Type B pancreatic cell (in vitro differentiated cells): Measurements from ENCODE around the gene DUSP28. TPM values are rescaled to one million over a fixed set of nuclear protein-coding genes. Genes with fewer than 3 reads are reported as not detected.

Experiments used
- DNase-seq: peaks from one replicate; pipeline ENCODE4 v3.0.0; 2021; ENCODE audit warnings: mixed read lengths; ENCODE audit not compliant: unreplicated experiment; ENCODE audit errors: extremely low spot score
- H3K27ac Mint-ChIP-seq: 2 replicates; pipeline ENCODE4 v1.8.0; 2021; ENCODE audit warnings: mild to moderate bottlenecking, mixed read lengths
- H3K27me3 Mint-ChIP-seq: 2 replicates; pipeline ENCODE4 v1.8.0; 2021; ENCODE audit warnings: mixed read lengths
- H3K36me3 Mint-ChIP-seq: 2 replicates; pipeline ENCODE4 v1.8.0; 2021; ENCODE audit warnings: mixed read lengths
- H3K4me1 Mint-ChIP-seq: one replicate; pipeline ENCODE4 v1.8.0; 2021; ENCODE audit warnings: mixed read lengths; ENCODE audit not compliant: unreplicated experiment
- H3K4me3 Mint-ChIP-seq: 2 replicates; pipeline ENCODE4 v1.8.0; 2021; ENCODE audit warnings: mild to moderate bottlenecking, mixed read lengths
- H3K9me3 Mint-ChIP-seq: 2 replicates; pipeline ENCODE4 v1.8.0; 2021; ENCODE audit warnings: mixed read lengths
- total RNA-seq: library from RNA; stranded (reverse); gene quantifications from 2 replicates; pipeline ENCODE4 v1.2.1, GENCODE V29; 2021; ENCODE audit warnings: low replicate concordance
- TF ChIP-seq, protein P1 (sequence below): fragments of 200-600 bp; sonication (generic); conservative IDR thresholded peaks from 2 replicates; pipeline ENCODE4 v1.5.0; 2021; ENCODE audit warnings: antibody characterized with exemption, mild to moderate bottlenecking

Gene DUSP28
- total RNA-seq, 1 donor from 2014 or later, result 4.3 TPM

GRCh38 chr2:240586919-240587800 lies 27.0 kb downstream of the DUSP28 start:
- no peaks in the 10 kb centered on the region for H3K27me3 Mint-ChIP-seq
- peak overlapping the region; percentile 95 for H3K4me3 Mint-ChIP-seq
- peaks cover 27% of the 10 kb centered on the region for H3K4me1 Mint-ChIP-seq
- TF ChIP-seq, protein P1, sequence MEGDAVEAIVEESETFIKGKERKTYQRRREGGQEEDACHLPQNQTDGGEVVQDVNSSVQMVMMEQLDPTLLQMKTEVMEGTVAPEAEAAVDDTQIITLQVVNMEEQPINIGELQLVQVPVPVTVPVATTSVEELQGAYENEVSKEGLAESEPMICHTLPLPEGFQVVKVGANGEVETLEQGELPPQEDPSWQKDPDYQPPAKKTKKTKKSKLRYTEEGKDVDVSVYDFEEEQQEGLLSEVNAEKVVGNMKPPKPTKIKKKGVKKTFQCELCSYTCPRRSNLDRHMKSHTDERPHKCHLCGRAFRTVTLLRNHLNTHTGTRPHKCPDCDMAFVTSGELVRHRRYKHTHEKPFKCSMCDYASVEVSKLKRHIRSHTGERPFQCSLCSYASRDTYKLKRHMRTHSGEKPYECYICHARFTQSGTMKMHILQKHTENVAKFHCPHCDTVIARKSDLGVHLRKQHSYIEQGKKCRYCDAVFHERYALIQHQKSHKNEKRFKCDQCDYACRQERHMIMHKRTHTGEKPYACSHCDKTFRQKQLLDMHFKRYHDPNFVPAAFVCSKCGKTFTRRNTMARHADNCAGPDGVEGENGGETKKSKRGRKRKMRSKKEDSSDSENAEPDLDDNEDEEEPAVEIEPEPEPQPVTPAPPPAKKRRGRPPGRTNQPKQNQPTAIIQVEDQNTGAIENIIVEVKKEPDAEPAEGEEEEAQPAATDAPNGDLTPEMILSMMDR, result peak; percentile 23
- peaks cover 7% of the 10 kb centered on the region for H3K36me3 Mint-ChIP-seq
- DNase-seq, result no peak
- no peaks in the 10 kb centered on the region for H3K9me3 Mint-ChIP-seq
- H3K27ac Mint-ChIP-seq, result peak overlapping the region; percentile 55

- TF ChIP-seq, protein P1, result no peak
- H3K27ac Mint-ChIP-seq, result peak overlapping the region; percentile 51
Measured at GRCh38 chr2:240588006-240588655, 28.0 kb downstream of the DUSP28 start.

DNA sequence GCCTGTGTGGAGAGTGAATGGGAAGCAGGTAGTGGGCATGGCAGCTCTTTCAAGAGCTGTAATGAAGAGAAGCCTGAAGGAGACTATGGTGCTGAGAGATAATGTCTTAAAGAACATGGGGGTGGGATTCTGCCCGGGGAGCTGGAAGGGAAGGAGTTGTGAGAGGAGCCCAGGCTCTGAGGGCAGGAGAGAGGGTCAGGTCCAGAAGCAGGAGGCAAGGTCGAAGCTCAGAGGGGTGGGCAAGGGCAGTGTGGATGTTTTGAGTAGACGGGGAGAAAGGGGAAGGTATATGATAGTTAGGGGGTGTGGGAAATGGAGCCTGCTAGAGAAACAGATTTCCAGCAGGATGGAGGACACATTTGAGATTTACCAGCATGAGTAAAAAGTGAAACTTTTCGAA lies 28.5 kb downstream of the DUSP28 start:
- no peak for DNase-seq
- Mint-ChIP-seq H3K27ac (peak overlapping the region; percentile 51), H3K36me3 (peaks cover 3% of the 10 kb centered on the region), H3K4me1 (peaks cover 22% of the 10 kb centered on the region), H3K4me3 (peak overlapping the region; percentile 11), H3K9me3 (no peaks in the 10 kb centered on the region), H3K27me3 (no peaks in the 10 kb centered on the region)
- TF ChIP-seq, protein P1, result no peak

More at GRCh38 chr2:240588006-240588655, 28.0 kb downstream of the DUSP28 start:
- peaks cover 3% of the 10 kb centered on the region for H3K36me3 Mint-ChIP-seq
- H3K4me1 Mint-ChIP-seq, result peaks cover 22% of the 10 kb centered on the region
- no peak for DNase-seq
- H3K27me3 Mint-ChIP-seq, result no peaks in the 10 kb centered on the region
- H3K4me3 Mint-ChIP-seq, result peak overlapping the region; percentile 95
- no peaks in the 10 kb centered on the region for H3K9me3 Mint-ChIP-seq

- no peak overlapping the region for H3K27ac Mint-ChIP-seq
- TF ChIP-seq, protein P1, result no peak
- DNase-seq, result no peak
- H3K4me3 Mint-ChIP-seq, result no peak overlapping the region
- peaks cover 3% of the 10 kb centered on the region for H3K36me3 Mint-ChIP-seq
- H3K27me3 Mint-ChIP-seq, result no peaks in the 10 kb centered on the region
- H3K4me1 Mint-ChIP-seq, result peaks cover 22% of the 10 kb centered on the region
- H3K9me3 Mint-ChIP-seq, result no peaks in the 10 kb centered on the region
Measured at GRCh38 chr2:240589375-240589774, 29.2 kb downstream of the DUSP28 start.

GRCh38 chr2:240589850-240590525 lies 29.8 kb downstream of the DUSP28 start:
- H3K4me1 Mint-ChIP-seq, result peaks cover 18% of the 10 kb centered on the region
- H3K36me3 Mint-ChIP-seq, result peaks cover 3% of the 10 kb centered on the region
- no peak for DNase-seq
- no peak overlapping the region for H3K4me3 Mint-ChIP-seq
- TF ChIP-seq, protein P1, result no peak
- H3K27ac Mint-ChIP-seq, result no peak overlapping the region
- H3K9me3 Mint-ChIP-seq, result no peaks in the 10 kb centered on the region
- H3K27me3 Mint-ChIP-seq, result no peaks in the 10 kb centered on the region
